GM21367 (cell line): Measurements from ENCODE around the gene ESF1.
"Not testable (repeated sequence)": the region's sequence is repeated elsewhere in the genome, so short reads cannot be mapped to it uniquely, and the experiment has no call there.

Experiments
- ATAC-seq: cut with Tn5 transposase; IDR thresholded peaks from one replicate; pipeline ENCODE4 v1.9.1; 2021; ENCODE audit not compliant: unreplicated experiment

ESF1 gene

GRCh38 chr20:13791540-13792459 is 7.1 kb upstream of the ESF1 start:
- no peak for ATAC-seq

- ATAC-seq = no peak
These were observed 6.0 kb upstream of the ESF1 start for GRCh38 chr20:13790708-13791107.

GRCh38 chr20:13788167-13788834 is 3.6 kb upstream of the ESF1 start:
- peak; percentile 46 for ATAC-seq

- no peak for ATAC-seq
These were observed 1.6 kb upstream of the ESF1 start for GRCh38 chr20:13786143-13786828.

GRCh38 chr20:13784271-13784892 is 337 bp downstream of the ESF1 start:
- ATAC-seq = peak; percentile 2

GRCh38 chr20:13783528-13783927 is 1.2 kb downstream of the ESF1 start:
- ATAC-seq = no peak

- ATAC-seq = no peak
These were observed 5.9 kb downstream of the ESF1 start for GRCh38 chr20:13778827-13779226.

- no peak for ATAC-seq
These were observed 7.5 kb downstream of the ESF1 start for GRCh38 chr20:13777171-13777601.

GRCh38 chr20:13775867-13776266 is 8.9 kb downstream of the ESF1 start:
- ATAC-seq = no peak

GRCh38 chr20:13772529-13772928 is 12.2 kb downstream of the ESF1 start:
- ATAC-seq = no peak

- ATAC-seq = no peak
These were observed 12.8 kb downstream of the ESF1 start for GRCh38 chr20:13771853-13772453.

- ATAC-seq = no peak
These were observed 14.6 kb downstream of the ESF1 start for GRCh38 chr20:13770141-13770540.

GRCh38 chr20:13765868-13766416 is 18.8 kb downstream of the ESF1 start:
- ATAC-seq = no peak

GRCh38 chr20:13765299-13765698 is 19.4 kb downstream of the ESF1 start:
- ATAC-seq = no peak

- not testable (repeated sequence) for ATAC-seq
These were observed 24.2 kb downstream of the ESF1 start for GRCh38 chr20:13760451-13760946.

- ATAC-seq = no peak
These were observed 25.8 kb downstream of the ESF1 start for GRCh38 chr20:13758884-13759283.

- ATAC-seq = no peak
These were observed 28.2 kb downstream of the ESF1 start for GRCh38 chr20:13756551-13756950.

GRCh38 chr20:13755809-13756208 is 28.9 kb downstream of the ESF1 start:
- ATAC-seq = no peak

GRCh38 chr20:13753436-13754036 is 31.2 kb downstream of the ESF1 start:
- no peak for ATAC-seq

- ATAC-seq = no peak
These were observed 34.9 kb downstream of the ESF1 start for GRCh38 chr20:13749811-13750210.
